Measurements from ENCODE around the gene MTHFD2L.
"Not testable (repeated sequence)": the region's sequence is repeated elsewhere in the genome, so short reads cannot be mapped to it uniquely, and the experiment has no call there.

MTHFD2L gene

GRCh38 chr4:74190919-74191397 lies 33.0 kb downstream of the MTHFD2L start:
- no peak for DNase-seq

- DNase-seq = no peak
Observed at GRCh38 chr4:74197080-74197479, 39.2 kb downstream of the MTHFD2L start.

GRCh38 chr4:74202062-74202586 lies 44.2 kb downstream of the MTHFD2L start:
- no peak for DNase-seq

- no peak for DNase-seq
Observed at GRCh38 chr4:74203467-74203866, 45.5 kb downstream of the MTHFD2L start.

GRCh38 chr4:74205046-74205445 lies 47.1 kb downstream of the MTHFD2L start:
- DNase-seq = no peak

- DNase-seq = no peak
Observed at GRCh38 chr4:74205559-74205958, 47.6 kb downstream of the MTHFD2L start.

- DNase-seq = no peak
Observed at GRCh38 chr4:74206088-74206825, 48.3 kb downstream of the MTHFD2L start.

DNA sequence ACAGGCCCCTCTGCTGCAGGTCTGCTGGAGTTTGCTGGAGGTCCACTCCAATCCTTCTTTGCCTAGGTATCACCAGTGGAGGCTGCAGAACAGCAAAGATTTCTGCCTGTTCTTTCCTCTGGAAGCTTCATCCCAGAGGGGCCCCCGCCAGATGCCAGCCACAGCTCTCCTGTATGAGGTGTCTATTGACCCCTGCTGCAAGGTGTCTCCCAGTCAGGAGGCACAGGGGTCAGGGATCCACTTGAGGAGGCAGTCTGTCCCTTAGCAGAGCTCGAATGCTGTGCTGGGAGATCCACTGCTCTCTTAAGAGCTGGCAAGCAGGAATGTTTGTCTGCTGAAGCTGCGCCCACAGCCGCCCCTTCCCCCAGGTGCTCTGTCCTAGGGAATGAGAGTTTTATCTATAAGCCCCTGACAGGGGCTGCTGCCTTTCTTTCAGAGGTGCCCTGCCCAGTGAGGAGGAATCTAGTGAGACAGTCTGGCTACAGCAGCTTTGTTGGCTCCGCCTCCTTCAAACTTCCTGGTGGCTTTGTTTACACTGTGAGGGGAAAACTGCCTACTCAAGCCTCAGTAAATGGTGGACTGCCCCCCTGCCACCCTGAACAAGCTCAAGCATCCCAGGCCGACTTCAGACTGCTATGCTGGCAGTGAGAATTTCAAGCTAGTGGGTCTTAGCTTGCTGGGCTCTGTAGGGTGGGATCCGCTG lies 56.7 kb downstream of the MTHFD2L start:
- not testable (repeated sequence) for DNase-seq

DNA sequence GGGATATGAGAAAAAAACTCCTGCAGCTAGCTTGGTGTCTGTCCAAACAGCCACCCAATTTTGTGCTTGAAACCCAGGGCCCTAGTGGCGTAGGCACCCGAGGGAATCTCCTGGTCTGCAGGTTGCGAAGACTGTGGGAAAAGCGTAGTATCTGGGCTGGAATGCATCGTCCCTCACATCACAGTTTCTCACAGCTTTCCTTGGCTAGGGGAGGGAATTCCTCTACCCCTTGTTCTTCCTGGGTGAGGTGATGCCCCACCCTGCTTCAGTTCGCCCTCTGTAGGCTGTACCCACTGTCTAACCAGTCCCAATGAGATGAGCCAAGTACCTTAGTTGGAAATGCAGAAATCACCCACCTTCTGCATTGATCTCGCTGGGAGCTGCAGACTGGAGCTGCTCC lies 57.3 kb downstream of the MTHFD2L start:
- not testable (repeated sequence) for DNase-seq

GRCh38 chr4:74217365-74217764 lies 59.4 kb downstream of the MTHFD2L start:
- no peak for DNase-seq

- DNase-seq = no peak
Observed at GRCh38 chr4:74218201-74218600, 60.3 kb downstream of the MTHFD2L start.

GRCh38 chr4:74219240-74219639 lies 61.3 kb downstream of the MTHFD2L start:
- DNase-seq = no peak

- no peak for DNase-seq
Observed at GRCh38 chr4:74223098-74223497, 65.2 kb downstream of the MTHFD2L start.

GRCh38 chr4:74223801-74224200 lies 65.9 kb downstream of the MTHFD2L start:
- no peak for DNase-seq

- DNase-seq = no peak
Observed at GRCh38 chr4:74228691-74229640, 71.0 kb downstream of the MTHFD2L start.

GRCh38 chr4:74230902-74231499 lies 73.1 kb downstream of the MTHFD2L start:
- no peak for DNase-seq

DNA sequence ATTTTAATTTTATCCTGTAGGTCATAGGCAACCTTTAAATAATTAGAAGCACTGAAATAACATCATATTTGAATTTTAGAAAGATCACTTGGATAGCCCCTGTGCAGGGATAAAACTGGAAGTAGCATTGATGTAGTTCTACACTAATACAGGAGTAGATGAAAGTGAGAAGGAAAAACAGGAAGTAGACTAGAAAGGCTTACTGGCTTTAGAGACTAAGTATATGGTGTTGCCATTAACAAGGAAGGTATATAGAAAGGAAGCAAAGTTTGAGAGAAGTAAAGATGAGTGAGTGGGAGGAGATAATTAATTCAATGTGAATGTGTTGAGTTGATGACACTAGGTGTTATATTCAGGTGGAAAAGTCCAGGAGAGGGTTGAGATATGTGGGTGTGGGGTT lies 77.2 kb downstream of the MTHFD2L start:
- DNase-seq = no peak

DNA sequence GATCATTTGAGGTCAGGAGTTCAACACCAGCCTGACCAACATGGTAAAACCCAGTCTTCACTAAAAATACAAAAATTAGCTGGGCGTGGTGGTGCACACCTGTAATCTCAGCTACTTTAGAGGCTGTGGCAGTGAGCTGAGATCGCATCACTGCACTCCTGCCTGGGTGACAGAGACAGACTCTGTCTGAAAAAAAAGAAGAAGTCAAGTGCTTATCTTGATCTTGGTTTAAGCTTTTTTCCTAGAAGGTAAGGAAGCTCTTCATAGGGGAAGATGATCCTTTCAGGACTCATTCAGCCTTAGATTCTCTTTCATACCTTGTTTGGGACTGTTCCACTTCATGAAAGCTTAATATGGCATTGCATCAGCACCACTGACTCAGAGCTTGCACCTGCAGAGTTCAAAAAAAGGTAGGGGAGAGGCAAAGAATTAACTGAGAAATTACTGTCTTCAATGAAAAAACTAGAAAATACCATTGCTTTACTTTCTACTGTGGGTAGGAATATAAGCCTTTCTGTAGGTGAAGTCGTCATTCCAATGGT lies 79.6 kb downstream of the MTHFD2L start:
- no peak for DNase-seq

DNA sequence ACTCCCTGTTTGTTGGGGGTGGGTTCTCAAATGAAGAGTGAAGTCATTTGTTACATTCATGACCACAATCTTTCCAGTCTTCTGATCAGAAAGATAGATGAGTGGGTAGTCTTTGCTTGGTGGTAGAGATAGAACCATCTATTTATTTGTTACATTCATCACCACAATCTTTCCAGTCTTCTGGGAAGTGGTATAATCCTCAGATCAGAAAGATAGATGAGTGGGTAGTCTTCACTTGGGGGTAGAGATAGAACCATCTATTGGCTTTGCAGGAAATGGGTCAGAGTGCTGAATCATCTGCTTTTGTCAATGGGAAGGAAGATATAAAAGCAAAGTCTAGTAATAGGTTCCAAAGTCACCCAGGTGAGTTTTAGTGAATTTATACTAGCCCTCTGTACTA lies 86.1 kb downstream of the MTHFD2L start:
- no peak for DNase-seq

DNA sequence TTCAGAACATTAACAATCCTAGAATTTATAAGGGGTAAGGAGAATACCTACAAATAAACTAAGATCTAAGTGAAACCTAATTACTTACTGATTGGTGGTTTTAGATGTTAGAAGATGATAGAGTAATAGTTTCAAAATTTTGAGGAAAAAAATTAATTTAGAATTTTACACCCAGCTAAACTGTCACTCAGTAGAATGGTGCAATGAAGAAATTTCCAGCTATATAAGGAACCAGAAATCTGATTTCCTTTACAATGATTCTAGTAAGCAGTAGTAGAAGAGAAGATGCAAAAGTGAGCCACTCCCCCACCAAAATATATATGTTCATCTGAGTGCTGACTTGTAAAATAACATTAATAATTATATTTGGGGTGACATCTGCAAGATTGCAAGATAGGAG lies 95.0 kb downstream of the MTHFD2L start:
- no peak for DNase-seq

GRCh38 chr4:74254386-74254785 lies 96.5 kb downstream of the MTHFD2L start:
- DNase-seq = no peak

DNA sequence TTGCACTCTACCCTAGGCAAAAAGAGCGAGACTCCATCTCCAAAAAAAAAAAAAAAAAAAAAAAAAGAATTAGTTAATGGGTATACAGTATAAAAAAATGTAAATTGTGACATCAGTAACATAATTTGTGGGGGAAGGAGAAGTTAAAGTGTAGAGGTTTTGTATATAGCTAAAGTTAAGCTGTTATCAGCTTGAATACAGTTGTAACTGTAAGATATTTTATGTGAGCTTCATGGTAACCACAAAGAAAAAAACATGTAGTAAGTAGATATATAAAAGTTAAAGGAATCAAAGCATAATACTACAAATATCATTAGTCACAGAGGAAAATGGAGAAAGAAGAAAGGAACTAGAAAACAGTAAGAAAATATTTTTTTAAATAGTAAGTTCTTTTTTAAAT lies 97.2 kb downstream of the MTHFD2L start:
- DNase-seq = no peak

All from SHP77 treated with DMSO at 0.1 percent for 48 hours (cell line).